ENCODE results near the gene PARD3B.

DNA sequence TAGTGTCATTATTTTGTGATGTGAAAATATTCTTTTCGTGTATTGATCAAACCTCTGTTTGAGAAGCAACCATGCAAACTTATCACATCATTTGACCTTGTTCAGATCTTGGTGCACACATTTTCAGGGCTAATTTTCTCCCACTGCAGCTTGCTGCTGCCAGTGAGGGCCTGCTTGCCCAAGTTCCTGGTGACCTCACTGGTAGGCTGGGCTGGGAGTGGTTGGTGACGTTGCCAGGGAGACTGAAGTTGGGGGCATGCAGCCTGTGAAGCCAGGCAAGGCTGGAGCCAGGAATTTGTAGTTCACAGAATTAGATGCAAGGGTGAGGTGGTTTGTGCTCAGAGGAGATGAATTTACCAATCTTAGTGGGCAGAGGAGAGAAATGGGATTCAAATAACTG lies 38.5 kb downstream of the PARD3B start:
- TF ChIP-seq, protein P1, sequence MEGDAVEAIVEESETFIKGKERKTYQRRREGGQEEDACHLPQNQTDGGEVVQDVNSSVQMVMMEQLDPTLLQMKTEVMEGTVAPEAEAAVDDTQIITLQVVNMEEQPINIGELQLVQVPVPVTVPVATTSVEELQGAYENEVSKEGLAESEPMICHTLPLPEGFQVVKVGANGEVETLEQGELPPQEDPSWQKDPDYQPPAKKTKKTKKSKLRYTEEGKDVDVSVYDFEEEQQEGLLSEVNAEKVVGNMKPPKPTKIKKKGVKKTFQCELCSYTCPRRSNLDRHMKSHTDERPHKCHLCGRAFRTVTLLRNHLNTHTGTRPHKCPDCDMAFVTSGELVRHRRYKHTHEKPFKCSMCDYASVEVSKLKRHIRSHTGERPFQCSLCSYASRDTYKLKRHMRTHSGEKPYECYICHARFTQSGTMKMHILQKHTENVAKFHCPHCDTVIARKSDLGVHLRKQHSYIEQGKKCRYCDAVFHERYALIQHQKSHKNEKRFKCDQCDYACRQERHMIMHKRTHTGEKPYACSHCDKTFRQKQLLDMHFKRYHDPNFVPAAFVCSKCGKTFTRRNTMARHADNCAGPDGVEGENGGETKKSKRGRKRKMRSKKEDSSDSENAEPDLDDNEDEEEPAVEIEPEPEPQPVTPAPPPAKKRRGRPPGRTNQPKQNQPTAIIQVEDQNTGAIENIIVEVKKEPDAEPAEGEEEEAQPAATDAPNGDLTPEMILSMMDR (IDR thresholded peaks at IDR 0.05; ENCODE audit: insufficient read depth, low read length, poor library complexity, severe bottlenecking) = no peak
- no peak for TF ChIP-seq EZH2phosphoT487 (conservative IDR thresholded peaks at IDR 0.05; ENCODE audit: low read length)

Measured in SU-DHL-6 (cell line).